ENCODE results near the gene MACROH2A1.

DNA sequence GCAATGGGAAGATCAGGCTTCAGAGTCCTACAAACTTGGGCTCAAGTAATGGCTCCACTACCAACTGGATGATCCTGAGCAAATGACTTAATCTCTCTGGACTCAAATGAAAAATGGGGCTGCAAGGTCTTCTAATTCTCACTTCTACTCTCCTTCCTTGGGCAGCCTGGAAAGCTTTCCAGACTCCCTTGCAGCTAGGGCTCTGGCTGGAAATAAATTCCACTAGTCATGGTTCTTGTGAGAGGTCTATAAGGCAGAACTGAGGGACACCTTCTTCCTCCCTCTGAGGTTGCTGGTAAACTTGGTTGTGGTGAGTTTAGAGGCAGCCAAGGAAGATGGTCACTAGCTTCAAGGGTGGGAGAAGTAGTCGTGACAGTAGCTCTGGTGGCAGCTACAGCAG, 29.6 kb upstream of the MACROH2A1 start:
- TF ChIP-seq, protein P1, sequence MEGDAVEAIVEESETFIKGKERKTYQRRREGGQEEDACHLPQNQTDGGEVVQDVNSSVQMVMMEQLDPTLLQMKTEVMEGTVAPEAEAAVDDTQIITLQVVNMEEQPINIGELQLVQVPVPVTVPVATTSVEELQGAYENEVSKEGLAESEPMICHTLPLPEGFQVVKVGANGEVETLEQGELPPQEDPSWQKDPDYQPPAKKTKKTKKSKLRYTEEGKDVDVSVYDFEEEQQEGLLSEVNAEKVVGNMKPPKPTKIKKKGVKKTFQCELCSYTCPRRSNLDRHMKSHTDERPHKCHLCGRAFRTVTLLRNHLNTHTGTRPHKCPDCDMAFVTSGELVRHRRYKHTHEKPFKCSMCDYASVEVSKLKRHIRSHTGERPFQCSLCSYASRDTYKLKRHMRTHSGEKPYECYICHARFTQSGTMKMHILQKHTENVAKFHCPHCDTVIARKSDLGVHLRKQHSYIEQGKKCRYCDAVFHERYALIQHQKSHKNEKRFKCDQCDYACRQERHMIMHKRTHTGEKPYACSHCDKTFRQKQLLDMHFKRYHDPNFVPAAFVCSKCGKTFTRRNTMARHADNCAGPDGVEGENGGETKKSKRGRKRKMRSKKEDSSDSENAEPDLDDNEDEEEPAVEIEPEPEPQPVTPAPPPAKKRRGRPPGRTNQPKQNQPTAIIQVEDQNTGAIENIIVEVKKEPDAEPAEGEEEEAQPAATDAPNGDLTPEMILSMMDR (IDR thresholded peaks at IDR 0.05 in 4 of 5, conservative IDR thresholded peaks at IDR 0.05 in 1 of 5), result no peak
- no peak for TF ChIP-seq POLR2A (IDR thresholded peaks at IDR 0.05)
